BE2C (cell line): ENCODE measurements around the gene TOP2B.

Experiments used
- DNase-seq: peaks from one replicate; pipeline ENCODE4 v3.0.0-alpha.2; 2020
- H3K27me3 ChIP-seq: fragments of 250-450 bp; sonication (Bioruptor Pico); 2 replicates; pipeline ENCODE4 v1.5.1; 2020; ENCODE audit warnings: mild to moderate bottlenecking
- H3K36me3 ChIP-seq: fragments of 250-450 bp; sonication (Bioruptor Pico); 2 replicates; pipeline ENCODE4 v1.5.1; 2020; ENCODE audit warnings: mild to moderate bottlenecking
- H3K4me1 ChIP-seq: fragments of 250-450 bp; sonication (Bioruptor Pico); 2 replicates; pipeline ENCODE4 v1.5.1; 2020
- H3K4me3 ChIP-seq: 2 replicates; pipeline ENCODE4 v1.5.1; 2011; ENCODE audit warnings: low read depth, low read length
- H3K9me3 ChIP-seq: fragments of 250-450 bp; sonication (Bioruptor Pico); 2 replicates; pipeline ENCODE4 v1.5.1; 2020
- CTCF ChIP-seq: IDR thresholded peaks from 2 replicates; pipeline ENCODE4 v1.5.1; 2012; ENCODE audit warnings: mild to moderate bottlenecking, low read depth, low read length

TOP2B gene

GRCh38 chr3:25568525-25569078 is 96.1 kb downstream of the TOP2B start:
- no peaks in the 10 kb centered on the region for H3K4me1 ChIP-seq
- no peak for DNase-seq
- H3K4me3 ChIP-seq = no peak overlapping the region
- H3K27me3 ChIP-seq = no peaks in the 10 kb centered on the region
- H3K9me3 ChIP-seq = no peaks in the 10 kb centered on the region
- no peak for TF ChIP-seq CTCF
- H3K36me3 ChIP-seq = no peaks in the 10 kb centered on the region

- H3K9me3 ChIP-seq = no peaks in the 10 kb centered on the region
Measured at GRCh38 chr3:25567806-25568524, 96.7 kb downstream of the TOP2B start.

GRCh38 chr3:25567388-25567787 is 97.3 kb downstream of the TOP2B start:
- H3K27me3 ChIP-seq = no peaks in the 10 kb centered on the region
- no peaks in the 10 kb centered on the region for H3K36me3 ChIP-seq
- H3K4me3 ChIP-seq = no peak overlapping the region
- no peak for TF ChIP-seq CTCF
- H3K9me3 ChIP-seq = no peaks in the 10 kb centered on the region
- DNase-seq = no peak
- H3K4me1 ChIP-seq = no peaks in the 10 kb centered on the region

More at GRCh38 chr3:25567806-25568524, 96.7 kb downstream of the TOP2B start:
- TF ChIP-seq CTCF = no peak
- DNase-seq = no peak
- Histone ChIP-seq H3K4me1 (no peaks in the 10 kb centered on the region), H3K27me3 (no peaks in the 10 kb centered on the region), H3K4me3 (no peak overlapping the region), H3K36me3 (no peaks in the 10 kb centered on the region)

- no peaks in the 10 kb centered on the region for H3K27me3 ChIP-seq
- no peaks in the 10 kb centered on the region for H3K4me1 ChIP-seq
- H3K4me3 ChIP-seq = no peak overlapping the region
- no peaks in the 10 kb centered on the region for H3K36me3 ChIP-seq
- no peak for DNase-seq
- no peak for TF ChIP-seq CTCF
- H3K9me3 ChIP-seq = no peaks in the 10 kb centered on the region
Measured at GRCh38 chr3:25566358-25566920, 98.3 kb downstream of the TOP2B start.

- Histone ChIP-seq H3K27me3 (no peaks in the 10 kb centered on the region), H3K4me3 (no peak overlapping the region), H3K36me3 (no peaks in the 10 kb centered on the region), H3K4me1 (no peaks in the 10 kb centered on the region), H3K9me3 (no peaks in the 10 kb centered on the region)
- TF ChIP-seq CTCF = no peak
- no peak for DNase-seq
Measured at GRCh38 chr3:25565807-25566206, 98.9 kb downstream of the TOP2B start.

- Histone ChIP-seq H3K4me3 (no peak overlapping the region), H3K27me3 (no peaks in the 10 kb centered on the region), H3K36me3 (no peaks in the 10 kb centered on the region), H3K4me1 (no peaks in the 10 kb centered on the region), H3K9me3 (no peaks in the 10 kb centered on the region)
- no peak for DNase-seq
- TF ChIP-seq CTCF = no peak
Measured at GRCh38 chr3:25564075-25564474, 100.6 kb downstream of the TOP2B start.
